ENCODE results near the gene FNBP1. TPM values are rescaled to one million over a fixed set of nuclear protein-coding genes. Genes with fewer than 3 reads are reported as not detected.
"Not testable (repeated sequence)": the region's sequence is repeated elsewhere in the genome, so short reads cannot be mapped to it uniquely, and the experiment has no call there.

FNBP1 gene
- total and polyA plus RNA-seq, 2 experiments from 2014 or later: 26.6 to 28.8 TPM

GRCh38 chr9:129949821-129950220 is 93.2 kb downstream of the FNBP1 start (continued):
- TF ChIP-seq ZNF462 (CRISPR knock-in tag; IDR thresholded peaks at IDR 0.05) (no peak), EZH2phosphoT487 (IDR thresholded peaks at IDR 0.05; ENCODE audit: unreplicated experiment) (no peak), EZH2 (IDR thresholded peaks at IDR 0.05; ENCODE audit: low read depth, unreplicated experiment) (no peak), CREB1 (CRISPR knock-in tag; IDR thresholded peaks at IDR 0.05; ENCODE audit: low read depth) (no peak), NANOG (IDR thresholded peaks at IDR 0.05; ENCODE audit: borderline replicate concordance) (no peak)
- TF ChIP-seq, protein P1, sequence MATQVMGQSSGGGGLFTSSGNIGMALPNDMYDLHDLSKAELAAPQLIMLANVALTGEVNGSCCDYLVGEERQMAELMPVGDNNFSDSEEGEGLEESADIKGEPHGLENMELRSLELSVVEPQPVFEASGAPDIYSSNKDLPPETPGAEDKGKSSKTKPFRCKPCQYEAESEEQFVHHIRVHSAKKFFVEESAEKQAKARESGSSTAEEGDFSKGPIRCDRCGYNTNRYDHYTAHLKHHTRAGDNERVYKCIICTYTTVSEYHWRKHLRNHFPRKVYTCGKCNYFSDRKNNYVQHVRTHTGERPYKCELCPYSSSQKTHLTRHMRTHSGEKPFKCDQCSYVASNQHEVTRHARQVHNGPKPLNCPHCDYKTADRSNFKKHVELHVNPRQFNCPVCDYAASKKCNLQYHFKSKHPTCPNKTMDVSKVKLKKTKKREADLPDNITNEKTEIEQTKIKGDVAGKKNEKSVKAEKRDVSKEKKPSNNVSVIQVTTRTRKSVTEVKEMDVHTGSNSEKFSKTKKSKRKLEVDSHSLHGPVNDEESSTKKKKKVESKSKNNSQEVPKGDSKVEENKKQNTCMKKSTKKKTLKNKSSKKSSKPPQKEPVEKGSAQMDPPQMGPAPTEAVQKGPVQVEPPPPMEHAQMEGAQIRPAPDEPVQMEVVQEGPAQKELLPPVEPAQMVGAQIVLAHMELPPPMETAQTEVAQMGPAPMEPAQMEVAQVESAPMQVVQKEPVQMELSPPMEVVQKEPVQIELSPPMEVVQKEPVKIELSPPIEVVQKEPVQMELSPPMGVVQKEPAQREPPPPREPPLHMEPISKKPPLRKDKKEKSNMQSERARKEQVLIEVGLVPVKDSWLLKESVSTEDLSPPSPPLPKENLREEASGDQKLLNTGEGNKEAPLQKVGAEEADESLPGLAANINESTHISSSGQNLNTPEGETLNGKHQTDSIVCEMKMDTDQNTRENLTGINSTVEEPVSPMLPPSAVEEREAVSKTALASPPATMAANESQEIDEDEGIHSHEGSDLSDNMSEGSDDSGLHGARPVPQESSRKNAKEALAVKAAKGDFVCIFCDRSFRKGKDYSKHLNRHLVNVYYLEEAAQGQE (IDR thresholded peaks at IDR 0.05; ENCODE audit: unreplicated experiment): no peak
- TF ChIP-seq, protein P2, sequence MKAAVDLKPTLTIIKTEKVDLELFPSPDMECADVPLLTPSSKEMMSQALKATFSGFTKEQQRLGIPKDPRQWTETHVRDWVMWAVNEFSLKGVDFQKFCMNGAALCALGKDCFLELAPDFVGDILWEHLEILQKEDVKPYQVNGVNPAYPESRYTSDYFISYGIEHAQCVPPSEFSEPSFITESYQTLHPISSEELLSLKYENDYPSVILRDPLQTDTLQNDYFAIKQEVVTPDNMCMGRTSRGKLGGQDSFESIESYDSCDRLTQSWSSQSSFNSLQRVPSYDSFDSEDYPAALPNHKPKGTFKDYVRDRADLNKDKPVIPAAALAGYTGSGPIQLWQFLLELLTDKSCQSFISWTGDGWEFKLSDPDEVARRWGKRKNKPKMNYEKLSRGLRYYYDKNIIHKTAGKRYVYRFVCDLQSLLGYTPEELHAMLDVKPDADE (IDR thresholded peaks at IDR 0.05): no peak

DNA sequence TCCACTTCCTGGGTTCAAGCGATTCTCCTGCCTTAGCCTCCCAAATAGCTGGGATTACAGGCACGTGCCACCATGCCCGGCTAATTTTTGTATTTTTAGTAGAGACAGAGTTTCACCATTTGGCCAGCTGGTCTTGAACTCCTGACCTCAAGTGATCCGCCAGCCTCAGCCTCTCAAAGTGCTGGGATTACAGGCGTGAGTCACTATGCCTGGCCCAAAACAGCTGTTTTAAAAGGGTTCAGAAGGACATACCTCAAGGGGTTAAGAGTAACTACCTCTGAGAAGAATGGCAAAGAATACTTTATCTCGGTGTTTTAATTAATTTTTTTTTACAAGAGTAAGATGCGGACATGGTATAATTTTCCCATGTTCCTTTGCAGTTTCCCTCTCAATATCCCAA is 94.4 kb downstream of the FNBP1 start:
- H3K9me2 ChIP-seq (ENCODE audit: insufficient read depth); H3K36me3 ChIP-seq (ENCODE audit: insufficient read depth); DNase-seq (ENCODE audit: low spot score); H3K79me2 ChIP-seq (replicated peaks; ENCODE audit: insufficient read depth); H2AFZ ChIP-seq; H3K27me3 Mint-ChIP-seq (ENCODE audit: insufficient read depth, low read depth, poor library complexity); H3K4me3 ChIP-seq; H3K27ac Mint-ChIP-seq; H3K36me3 Mint-ChIP-seq (ENCODE audit: low read depth); H4K20me1 ChIP-seq (replicated peaks; ENCODE audit: insufficient read depth); H3K4me3 Mint-ChIP-seq; H3K4me1 ChIP-seq (ENCODE audit: insufficient read depth); H3K27me3 ChIP-seq (ENCODE audit: insufficient read depth); H3K4me1 Mint-ChIP-seq; H3K9me3 Mint-ChIP-seq; H3F3A ChIP-seq (replicated peaks; ENCODE audit: low read depth); ATAC-seq; H3K27ac ChIP-seq (ENCODE audit: low read depth); H3K4me2 ChIP-seq: not testable (repeated sequence)
